ENCODE measurements around the gene CLSTN2.

The CLSTN2 gene

DNA sequence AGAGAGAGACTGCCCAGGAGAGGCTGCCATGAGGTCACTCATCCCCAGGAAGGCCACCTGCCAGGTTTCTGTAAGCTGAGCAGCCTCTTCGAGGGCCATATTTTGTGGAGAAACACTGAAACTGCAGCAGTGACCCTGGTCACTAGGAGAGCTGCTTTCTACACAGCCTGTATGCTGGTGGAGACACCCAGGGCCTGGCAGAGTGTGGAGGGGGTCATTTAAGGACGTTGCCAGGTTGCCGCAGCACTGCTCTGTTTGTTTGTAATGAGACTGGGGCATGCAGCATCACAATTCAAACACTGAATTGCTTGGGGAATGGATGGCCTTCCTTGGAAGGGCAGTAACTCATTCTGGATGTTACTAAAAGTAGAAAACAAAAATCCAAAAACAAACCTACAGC is 638.0 kb downstream of the CLSTN2 start:
- no peak for DNase-seq

DNA sequence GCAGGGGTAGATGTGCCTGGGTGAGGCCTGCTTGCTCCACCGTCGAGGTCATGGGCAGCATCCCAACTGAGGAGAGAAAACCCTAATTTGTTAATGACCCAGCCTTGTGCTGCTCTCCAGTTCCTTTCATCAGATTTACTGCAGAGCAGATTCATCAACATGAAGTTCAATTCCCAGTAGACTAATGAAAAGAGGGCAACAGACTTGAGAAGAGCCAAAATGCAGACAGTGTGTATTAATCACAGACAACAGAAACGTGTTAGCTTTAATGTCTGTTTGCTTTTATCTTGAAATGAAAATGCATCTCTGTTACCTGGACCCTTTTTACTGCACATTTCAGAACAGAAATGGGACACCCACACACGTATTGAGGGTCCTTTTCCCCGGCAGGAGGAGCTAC is 639.4 kb downstream of the CLSTN2 start:
- no peak for DNase-seq

DNA sequence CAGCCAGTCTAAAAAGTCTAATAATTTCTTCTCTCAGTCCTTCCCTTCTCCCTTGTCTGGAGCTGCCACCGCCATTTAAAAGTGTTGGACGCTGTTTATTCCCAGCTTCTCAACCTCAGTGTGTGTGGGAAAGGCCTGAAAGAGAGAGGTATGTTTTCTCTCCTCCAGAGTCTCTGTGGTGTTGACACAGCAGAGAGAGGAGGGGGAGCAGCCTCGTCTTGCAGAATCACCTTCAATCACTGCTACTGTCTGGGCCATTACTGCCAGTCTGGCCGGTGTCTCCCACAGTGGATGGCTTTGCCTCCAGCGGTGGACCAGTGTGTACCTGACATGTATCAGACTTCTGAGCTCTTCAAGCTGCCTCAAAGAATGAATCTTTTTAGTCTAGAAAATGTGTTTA is 641.5 kb downstream of the CLSTN2 start:
- no peak for DNase-seq

DNA sequence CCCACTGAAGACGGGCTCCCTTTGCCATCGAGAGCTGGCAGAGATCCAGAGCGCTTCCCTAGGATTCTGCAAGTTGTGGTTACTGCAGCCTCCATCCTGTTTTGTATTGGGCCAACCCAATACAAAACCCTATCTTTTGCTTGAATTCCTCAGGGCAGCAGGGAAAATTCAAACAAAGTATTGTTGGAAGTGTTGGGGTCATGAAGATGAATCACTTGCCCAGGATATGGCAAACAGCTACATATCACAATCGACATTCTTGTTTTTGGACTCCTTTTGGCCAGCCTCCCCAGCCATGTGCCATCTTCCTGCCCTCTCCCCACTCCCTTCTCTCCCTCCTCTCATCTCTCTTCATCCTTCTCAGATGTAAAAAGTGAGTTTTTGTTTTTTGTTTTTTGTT is 642.9 kb downstream of the CLSTN2 start:
- no peak for DNase-seq

DNA sequence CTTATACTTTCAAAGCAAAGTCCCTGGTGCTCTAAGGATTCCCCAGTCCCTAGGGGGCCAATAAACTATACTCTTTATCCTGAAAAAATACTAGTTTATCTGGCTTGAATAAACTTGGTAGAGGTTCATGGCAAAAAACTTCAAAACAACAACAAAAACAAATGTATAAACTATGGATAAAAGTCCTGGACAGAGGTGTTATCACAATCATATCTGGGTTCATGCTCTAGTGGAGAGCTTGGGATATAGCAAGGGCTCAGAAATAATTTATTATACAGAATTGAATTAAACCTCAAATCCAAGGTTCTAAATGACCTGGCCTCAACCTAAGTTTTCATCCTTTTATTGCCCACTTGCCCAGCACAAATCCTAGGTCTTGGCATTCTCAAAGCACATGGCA is 644.3 kb downstream of the CLSTN2 start:
- no peak for DNase-seq

DNA sequence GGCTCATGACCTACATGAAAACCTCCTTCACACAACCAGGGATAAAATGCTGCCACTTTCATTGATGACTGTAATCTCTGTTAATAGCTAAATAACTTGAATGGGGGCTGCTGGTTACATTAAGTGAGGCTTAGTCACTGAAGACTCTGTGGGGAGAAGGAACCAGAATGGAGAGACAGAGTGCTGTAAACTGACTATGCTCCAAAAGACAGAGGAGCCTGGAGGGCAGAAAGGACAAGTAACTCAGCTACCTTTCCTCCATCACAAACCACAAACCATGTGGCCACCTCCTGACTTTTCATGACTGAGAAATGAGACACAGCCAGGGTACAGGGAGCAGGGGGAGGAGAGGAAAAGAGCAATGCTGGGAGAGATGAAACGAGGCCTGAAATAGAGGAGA is 645.8 kb downstream of the CLSTN2 start:
- no peak for DNase-seq

DNA sequence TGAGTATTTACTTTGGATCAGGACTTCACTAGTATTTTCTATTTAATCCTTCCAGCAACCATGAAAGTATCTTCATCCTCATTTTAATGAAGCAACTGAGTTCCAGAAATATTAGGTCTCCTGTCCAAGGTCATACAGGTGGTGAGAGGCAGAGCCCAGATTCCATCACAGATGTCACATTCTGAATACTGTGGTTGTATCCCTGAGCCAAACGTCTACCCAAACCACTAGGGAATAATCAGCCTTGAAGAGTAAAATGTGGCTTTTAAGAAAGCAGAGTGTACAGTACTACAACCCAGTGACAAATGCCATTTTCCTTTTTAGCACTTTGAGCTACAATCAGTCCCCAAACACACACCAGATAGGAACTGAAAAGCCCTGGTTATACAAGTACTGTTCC is 649.6 kb downstream of the CLSTN2 start:
- DNase-seq: no peak

DNA sequence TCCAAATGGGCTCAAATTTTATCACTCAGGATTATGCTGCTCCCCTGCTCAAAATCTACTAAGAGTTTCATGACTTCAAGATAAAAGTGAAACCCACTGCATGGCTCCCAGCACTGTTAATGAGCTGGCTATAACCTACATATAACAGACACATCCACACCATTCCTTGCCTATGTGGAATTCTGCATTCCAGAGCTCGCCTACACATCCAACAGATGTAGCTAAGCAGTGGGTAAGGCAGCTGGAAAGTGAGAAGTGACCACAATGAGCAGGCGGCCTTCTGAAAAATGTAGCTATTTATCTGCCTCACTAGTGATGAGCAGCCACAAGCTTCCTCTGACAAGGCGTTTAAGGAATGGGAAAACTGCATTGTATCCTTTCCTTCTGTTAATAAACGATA is 650.8 kb downstream of the CLSTN2 start:
- no peak for DNase-seq

DNA sequence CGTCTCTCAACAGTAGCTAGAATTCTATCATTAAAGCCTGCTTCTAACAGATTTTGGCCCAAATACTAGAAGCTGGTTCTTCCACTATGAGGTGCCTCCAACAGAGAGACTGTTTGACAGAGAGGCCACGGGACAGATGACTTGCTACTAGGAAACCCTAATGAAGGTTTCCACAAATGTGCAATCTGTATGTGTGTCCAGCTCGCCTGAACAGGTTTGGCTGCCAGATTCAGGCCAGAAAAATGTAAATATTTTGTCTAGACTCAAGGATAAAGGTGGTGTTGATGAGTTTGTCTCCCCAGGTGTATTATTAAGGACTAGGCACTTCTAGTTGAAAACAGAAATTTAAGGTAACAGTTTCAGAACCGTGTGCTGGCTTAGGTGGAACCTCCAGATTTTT is 651.3 kb downstream of the CLSTN2 start:
- DNase-seq: no peak

DNA sequence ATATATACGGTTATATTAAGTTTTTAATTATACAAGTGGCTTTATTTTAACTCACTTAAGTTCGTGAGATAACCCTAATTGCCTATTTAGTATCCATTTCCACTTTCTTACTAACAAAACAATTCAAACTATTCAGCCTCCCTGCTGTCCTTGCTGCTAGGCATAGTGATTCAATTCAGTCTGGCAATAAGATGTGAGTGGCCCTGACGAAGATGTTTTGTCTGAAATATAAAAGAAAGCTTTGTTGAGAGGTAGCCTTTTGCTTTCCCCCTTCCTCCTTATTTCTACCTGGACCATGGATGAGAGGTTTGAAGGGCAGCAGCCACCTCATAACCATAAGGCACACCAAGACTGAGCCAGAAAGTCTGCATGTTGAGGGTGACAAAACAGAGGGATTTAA is 653.6 kb downstream of the CLSTN2 start:
- DNase-seq: no peak

DNA sequence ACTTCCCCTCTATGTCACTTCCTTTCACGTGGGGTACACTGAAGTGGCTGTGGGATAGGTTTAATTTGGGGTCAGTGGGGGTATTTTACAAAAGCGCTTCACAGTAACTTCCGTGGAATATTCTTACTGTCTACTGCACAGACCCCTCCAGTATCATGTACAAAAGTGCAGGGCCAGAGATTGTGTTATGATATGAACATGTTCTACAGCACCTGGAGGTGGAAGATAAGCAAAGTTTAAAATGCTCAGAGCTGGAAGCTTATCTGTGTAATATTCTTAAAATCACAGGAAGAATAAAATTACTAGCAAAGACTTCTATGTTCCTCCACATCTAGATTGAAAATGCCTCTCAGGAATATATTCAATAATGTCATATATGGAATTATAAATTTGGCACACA is 658.8 kb downstream of the CLSTN2 start:
- DNase-seq: no peak

DNA sequence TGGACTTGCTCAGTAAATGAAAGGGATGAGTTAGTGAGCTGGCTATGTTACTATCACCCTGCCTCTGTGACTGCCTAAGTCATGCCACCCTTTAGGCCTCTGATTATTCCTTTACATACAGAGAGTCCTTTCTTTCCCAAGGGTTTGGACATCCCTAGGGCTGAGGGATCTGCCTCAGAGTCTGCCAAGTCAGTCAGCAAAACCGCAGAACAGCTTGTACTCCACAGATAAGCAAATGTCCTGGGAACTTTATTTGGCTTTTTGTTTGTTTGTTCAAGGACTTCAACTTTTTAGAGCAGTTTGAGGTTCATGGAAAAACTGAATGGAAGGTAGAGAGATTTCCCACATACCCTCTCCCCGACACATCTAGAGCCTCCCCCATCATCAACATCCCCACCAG is 660.3 kb downstream of the CLSTN2 start:
- no peak for DNase-seq

DNA sequence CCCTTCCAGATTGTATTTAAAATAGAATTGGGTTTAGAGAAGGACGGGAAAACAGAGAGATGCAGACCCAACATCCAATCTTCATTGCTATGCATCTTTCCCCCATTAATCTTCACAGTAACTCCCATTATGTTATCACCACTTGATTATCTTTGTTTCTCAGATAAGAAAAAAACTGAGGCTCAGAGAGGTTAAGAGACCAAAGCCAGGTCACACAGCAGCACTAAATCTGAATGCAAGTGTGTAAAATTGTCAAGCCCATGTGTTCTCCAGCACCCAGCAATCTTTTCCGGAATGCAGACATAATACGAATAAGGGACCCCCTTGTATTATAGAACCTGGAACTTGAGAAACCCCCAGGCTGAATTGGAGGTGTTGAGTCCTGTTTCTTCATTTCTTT is 662.4 kb downstream of the CLSTN2 start:
- DNase-seq: no peak

DNA sequence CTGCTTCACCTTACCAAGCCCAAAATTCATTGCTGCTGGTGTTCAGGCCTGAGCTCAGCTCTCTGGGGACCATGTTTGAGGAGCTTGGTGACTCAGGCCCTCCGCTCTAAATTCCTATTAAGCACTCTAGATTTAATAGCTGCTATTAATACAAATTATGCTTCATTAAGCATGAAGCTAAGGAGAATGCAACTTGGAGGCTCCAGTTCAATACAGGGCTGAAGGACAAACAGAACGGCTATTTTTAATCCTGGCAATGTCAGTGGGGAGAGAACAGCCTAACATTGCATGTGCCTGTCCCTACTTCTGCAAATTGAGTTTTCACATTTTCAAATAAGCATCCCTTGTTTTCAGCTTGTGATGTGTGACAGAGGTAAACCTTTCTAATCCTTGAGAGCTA is 662.8 kb downstream of the CLSTN2 start:
- DNase-seq: no peak

DNA sequence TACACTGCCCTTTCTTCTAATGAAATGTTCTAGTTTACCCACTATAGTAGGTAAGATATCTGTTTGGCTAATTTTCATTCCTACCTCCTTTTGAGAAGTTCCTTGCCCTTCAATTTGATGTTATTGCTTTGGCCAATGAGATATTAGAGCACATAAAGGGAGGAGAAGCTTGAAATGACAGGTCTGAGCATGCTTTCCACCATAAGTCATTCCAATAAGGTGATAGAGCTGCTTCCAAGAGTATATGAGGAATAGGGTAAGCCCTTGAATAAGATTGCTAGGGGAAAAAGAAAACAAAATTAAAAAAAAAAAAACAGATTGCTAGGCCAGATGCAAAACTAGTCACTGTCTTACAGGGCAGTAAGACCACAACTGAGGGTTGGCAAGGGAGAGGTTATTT is 664.0 kb downstream of the CLSTN2 start:
- DNase-seq: no peak

DNA sequence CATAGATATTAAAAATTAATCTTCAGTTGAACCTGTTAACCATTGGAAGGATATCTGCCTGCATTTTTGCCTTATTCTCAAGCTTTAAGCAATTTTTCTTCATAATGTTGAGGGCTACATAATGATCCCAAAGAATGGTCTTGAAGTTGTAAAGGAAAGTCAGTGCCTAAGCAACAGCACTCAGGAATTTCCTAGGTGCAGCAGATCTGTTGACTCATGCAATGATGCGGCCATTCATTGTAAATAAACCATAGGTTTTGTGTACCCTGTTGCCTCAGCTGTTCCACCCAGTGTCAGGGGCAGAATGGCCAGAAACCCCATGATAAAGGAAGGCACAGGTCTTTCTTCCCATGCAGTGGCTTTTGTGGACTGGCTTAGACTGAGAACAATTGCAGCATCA is 664.5 kb downstream of the CLSTN2 start:
- no peak for DNase-seq

DNA sequence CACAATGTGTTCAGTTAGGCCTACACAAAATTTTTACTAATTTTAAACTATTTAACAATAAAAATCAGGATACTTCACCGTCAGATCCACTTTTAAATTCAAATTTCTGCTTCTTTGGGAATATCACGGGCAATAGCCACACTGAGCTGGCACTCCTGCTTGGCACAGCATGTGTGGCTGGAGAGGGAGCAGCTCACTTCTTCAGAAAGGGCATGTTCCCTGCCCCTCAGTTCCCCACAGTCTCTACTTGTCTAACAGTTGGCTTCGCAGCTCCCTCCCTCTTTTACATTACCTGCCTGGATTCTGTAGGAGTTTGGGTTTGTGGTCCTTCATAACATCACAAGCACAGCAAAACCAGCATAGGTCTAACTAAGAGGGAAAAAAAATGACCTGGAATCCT is 666.9 kb downstream of the CLSTN2 start:
- no peak for DNase-seq

DNA sequence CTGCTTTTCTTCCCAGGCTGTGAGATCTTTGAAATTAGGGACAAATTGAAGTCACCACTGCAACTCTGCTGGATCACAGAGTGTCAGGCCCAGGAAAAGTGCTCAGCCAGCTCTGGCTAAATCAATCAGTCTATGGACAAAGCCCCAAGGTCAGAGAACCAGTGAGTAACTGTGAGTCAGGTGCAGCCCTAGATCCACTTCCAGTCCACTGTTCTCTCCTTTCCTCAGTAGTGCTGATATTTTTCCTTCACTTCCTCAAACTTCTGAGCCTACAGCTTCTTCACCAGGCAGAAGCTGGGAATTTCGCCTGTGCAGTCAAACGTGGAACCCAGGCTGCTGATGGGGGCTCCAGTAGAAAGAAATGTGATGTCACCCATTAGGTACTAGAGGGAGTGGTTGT is 667.8 kb downstream of the CLSTN2 start:
- DNase-seq: no peak

DNA sequence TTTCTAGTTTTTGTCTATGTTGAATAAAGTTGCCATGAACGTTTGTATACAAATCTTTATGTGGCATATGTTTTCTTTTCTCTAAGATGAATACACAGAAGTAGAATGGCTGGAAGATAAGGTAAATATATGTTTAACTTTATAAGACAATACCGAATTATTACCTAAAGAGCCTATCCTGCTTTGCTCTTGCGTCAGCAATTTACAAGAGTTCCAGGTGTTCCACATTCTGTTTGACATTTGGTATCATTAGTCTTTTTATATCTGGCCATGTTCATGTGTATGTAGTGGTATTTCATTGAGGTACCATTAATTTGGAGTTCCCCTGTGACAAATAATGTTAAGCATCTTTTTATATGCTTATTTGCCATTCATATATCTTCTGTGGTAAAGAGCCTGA is 668.8 kb downstream of the CLSTN2 start:
- no peak for DNase-seq

DNA sequence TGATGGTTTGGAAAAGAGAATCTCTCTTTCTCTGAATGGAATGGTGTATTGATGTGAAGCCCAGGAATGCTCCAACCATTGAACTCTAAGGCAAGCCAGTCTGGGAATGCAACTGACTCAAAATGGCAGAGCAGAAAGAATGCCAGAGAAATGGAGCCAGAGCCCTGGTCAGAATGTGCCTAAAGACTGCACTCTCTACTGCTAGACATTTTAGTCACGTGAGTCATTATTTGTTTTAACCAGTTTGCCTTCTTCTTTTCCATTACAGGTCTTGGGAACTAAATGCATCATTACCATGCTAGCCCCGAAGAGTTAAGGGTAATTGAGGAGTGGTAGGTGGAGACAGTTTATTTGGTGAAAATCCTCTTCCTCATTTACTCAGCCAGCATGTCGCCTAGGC is 675.6 kb downstream of the CLSTN2 start:
- no peak for DNase-seq

DNA sequence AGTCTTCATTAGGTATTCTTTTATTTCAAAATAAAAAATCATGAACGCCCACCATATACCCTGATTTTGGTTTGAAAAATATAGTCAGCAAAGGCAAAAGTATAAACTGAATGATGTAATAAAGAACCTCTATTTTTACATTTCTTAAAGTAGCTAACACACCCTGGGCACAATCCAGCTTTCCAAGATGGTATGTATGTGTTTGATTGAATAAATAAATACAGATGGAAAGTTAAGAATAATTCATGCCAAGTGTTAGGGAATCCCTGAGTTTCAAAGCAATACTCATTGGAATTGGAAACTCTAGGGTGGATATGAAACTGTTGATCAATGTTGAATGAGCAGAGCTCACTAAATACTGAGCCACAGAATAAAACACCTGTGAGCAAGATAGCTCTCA is 679.0 kb downstream of the CLSTN2 start:
- no peak for DNase-seq

DNA sequence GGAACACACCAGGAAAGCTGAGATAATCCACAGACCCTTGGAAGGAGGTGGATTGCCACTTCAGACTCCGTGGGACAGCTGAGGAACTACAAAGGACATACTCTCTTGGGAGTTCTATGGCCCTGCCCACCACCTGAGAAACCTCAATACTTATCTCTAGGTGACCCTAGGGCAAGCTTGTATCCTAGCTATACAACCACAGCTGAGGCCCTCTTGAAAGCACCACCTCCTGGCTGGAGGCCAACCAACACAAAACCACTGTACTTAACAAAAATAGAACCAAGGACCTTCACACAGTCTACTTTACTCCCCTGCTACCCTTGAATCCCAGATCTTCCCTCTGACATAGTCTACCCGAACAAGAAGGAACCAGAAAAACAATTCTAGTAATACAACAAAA is 682.1 kb downstream of the CLSTN2 start:
- DNase-seq: no peak

DNA sequence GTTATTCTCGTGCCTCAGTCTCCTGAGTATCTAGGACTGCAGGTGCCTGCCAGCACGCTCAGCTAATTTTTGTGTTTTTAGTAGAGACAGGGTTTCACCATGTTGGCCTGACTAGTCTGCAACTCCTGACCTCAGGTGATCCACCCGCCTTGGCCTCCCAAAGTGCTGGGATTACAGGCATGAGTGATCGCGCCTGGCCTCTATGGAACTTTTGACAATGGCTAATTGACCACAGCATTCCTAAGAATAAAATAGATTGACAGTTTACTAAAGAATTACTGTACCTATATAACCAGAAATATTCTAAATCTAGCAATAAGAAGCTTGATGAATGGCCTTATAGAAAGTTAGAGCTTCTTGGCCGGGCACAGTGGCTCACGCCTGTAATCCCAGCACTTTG is 691.9 kb downstream of the CLSTN2 start:
- no peak for DNase-seq
